Measurements from ENCODE around the gene PML.
"Not testable (repeated sequence)": the region's sequence is repeated elsewhere in the genome, so short reads cannot be mapped to it uniquely, and the experiment has no call there.

PML gene

DNA sequence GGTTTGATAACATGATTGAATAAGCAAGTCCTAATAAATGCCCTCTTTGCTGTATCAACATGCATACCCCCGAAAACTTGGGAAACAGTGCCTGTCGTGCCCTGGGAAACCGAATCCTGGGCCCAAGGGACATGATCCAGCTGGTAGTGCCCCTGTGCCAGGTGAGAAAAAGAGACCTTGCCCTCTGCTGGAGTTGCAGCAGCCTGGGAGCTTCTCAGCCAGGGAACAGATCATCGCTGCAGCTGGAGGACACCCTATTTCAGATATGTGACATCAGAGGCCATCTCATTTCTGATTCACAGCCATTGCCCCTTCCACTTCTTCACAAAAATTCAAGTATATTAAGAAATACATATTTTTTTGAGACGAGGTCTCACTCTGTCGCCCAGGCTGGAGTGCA is 34.7 kb upstream of the PML start:
- TF ChIP-seq, protein P1, sequence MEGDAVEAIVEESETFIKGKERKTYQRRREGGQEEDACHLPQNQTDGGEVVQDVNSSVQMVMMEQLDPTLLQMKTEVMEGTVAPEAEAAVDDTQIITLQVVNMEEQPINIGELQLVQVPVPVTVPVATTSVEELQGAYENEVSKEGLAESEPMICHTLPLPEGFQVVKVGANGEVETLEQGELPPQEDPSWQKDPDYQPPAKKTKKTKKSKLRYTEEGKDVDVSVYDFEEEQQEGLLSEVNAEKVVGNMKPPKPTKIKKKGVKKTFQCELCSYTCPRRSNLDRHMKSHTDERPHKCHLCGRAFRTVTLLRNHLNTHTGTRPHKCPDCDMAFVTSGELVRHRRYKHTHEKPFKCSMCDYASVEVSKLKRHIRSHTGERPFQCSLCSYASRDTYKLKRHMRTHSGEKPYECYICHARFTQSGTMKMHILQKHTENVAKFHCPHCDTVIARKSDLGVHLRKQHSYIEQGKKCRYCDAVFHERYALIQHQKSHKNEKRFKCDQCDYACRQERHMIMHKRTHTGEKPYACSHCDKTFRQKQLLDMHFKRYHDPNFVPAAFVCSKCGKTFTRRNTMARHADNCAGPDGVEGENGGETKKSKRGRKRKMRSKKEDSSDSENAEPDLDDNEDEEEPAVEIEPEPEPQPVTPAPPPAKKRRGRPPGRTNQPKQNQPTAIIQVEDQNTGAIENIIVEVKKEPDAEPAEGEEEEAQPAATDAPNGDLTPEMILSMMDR (conservative IDR thresholded peaks at IDR 0.05): no peak
- H3K27ac ChIP-seq: no peak overlapping the region

DNA sequence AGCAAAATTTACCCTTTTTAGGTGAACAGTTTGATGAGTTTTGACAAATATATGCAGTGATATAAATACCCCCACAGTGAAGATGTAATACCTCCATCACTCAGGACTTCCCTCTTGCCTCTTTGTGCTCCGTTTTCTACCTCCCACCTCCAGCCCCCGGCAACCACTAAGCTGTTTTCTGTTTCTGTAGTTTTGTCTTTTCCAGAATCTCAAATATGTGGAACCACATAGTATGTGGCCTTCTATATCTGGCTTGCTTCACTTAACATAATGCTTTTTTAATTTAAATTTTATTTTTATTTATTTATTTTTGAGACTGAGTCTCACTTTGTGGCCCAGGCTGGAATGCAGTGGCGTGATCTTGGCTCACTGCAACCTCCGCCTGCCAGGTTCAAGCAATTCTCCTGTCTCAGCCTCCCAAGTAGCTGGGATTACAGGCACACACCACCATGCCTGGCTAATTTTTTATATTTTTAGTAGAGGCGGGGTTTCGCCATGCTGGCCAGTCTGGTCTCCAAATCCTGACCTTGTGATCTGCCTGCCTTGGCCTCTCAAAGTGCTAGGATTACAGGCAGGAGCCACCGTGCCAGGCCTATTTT is 33.9 kb upstream of the PML start:
- H3K27ac ChIP-seq: not testable (repeated sequence)

DNA sequence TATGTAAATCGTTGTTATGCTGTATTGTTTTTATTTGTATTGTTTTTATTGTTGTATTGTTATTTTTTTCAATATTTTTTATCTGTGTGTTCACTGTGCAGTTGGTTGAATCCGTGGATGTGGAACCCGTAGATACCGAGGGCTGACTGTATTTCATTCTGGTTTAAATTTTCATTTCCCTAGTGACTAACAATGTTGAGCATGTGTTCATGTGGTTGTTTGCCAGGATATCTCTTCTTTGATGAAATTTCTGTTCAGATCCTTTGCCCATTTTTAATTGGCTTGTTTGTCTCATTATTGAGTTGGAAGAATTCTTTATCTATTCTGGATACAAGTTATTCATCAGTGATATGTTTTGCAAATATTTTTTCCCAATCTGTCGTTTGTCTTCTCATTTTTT is 32.1 kb upstream of the PML start:
- no peak overlapping the region for H3K27ac ChIP-seq
- TF ChIP-seq, protein P1 (conservative IDR thresholded peaks at IDR 0.05): no peak

DNA sequence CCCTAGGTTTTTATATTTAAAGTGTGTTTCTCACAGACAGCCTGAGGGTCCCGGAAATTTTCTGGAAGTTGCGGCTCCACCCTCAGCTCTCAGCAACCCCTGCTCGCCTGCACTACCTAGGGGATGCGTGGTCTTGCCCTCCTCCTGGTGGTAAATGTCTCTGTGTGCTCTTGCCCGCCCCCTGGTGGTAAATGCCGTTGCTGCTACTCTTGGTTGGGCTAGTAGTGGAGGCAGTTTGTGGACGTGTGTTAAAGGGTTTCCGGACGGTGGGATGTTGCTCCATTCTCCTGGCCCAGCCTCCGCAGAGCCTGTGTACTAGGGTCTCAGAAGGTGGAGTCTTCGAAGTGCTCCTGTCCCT is 29.8 kb upstream of the PML start:
- TF ChIP-seq, protein P1 (conservative IDR thresholded peaks at IDR 0.05): peak; percentile 99
- H3K27ac ChIP-seq: no peak overlapping the region

DNA sequence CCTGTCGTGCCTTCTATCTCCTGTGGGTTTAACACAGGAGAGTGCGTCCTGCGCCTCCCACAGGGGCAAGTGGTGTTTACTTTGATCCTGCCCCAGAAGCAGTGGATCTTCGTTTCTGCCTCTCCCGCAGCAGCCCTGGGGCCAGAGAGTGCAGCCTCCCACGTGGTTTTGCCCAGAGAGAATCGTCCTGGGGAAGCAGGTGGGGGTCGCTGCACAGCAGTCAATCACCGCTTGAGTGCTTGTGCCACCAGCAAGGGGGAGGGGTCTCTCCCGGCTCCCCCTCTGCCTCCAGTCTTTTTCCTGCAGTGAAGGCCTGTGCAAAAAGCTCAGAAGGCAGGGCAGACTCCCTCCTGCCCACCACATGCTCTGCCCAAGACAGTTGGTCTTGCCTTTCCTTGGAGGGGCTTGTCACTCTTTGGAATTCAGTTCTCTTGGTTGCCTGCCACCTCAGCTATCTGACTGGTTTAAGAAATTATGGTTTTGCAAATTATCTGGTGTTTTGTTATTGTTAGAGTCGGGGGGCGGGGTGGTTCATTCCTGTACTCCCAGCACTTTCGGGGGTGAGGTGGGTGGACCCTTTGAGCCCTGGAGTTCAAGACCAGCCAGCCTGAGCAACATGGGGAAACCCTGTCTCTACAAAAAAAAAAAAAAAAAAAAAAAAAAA is 29.3 kb upstream of the PML start:
- no peak overlapping the region for H3K27ac ChIP-seq
- TF ChIP-seq, protein P1 (conservative IDR thresholded peaks at IDR 0.05): peak; percentile 51; the same call in 1 of the 2 replicates

DNA sequence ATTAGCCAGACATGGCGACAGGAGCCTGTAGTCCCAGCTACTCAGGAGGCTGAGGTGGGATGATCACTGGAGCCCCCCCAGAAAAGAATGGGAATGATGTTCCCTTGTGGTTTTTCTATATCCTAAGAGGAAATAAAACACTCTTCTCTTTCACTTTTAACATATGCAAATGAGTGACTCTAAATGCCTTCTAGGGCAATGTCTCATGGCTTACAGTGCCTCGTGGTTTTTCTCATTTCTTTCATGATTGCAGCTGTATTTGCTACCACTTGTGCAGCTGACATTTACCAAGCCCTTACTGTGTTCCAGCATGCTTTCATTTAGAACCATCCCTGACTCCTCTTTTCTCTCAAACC is 28.8 kb upstream of the PML start:
- no peak overlapping the region for H3K27ac ChIP-seq

DNA sequence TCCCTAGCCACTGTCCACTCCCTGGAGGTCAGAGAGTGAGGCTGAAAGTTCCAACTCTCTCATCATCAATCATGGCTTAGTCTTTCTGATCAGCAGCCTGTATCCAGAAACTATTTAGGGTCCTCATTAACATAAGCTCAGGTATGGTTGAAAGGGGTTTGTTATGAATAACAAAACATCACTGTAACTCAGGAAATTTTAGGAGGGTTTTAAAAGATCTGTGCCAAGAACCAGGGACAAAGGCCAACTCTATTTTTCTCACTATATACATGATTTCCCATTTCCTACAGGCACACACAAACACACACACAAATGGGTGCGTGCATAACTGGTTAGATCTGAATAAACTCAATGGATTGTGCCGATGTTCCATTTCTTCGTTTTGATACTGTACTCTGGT is 26.1 kb upstream of the PML start:
- H3K27ac ChIP-seq: no peak overlapping the region
- TF ChIP-seq, protein P1 (conservative IDR thresholded peaks at IDR 0.05): no peak

More for the DNA sequence above, 28.8 kb upstream of the PML start:
- TF ChIP-seq, protein P1 (conservative IDR thresholded peaks at IDR 0.05): no peak

DNA sequence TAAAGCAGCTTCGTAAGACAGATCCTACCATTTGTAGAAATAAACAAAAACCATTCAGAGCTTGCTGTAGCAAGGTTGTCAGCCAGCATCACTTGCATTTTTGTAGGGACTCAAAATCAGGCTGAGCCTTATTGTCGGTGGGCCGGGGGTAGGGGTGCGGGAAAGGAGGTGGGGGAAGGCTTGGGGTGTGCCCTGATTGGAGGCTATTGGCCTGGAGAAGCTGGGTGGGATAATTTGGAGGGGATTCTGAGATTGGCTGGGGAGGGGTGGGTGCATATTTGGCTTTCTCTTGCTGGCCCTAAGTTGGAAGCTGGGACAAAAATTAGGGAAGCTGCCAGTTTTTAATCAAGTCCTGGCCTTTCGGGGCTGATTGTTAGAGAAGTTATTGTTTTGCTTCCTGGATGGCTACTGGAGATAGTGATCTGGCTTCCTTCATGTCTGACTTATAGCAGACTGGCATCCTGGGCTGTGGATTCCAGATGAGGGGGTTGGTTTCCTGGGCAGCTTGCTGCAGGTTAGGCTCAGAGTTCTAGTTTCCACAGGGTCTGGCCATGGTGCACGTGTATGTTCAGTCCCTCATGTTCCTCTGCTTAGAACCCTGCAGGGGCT is 25.3 kb upstream of the PML start:
- no peak overlapping the region for H3K27ac ChIP-seq
- TF ChIP-seq, protein P1 (conservative IDR thresholded peaks at IDR 0.05): no peak

Measured in VCaP (cell line).